ENCODE measurements around the gene SIPA1.
A peak's percentile ranks its signal among the peaks of the same experiment; 100 is the strongest.

SIPA1 gene

DNA sequence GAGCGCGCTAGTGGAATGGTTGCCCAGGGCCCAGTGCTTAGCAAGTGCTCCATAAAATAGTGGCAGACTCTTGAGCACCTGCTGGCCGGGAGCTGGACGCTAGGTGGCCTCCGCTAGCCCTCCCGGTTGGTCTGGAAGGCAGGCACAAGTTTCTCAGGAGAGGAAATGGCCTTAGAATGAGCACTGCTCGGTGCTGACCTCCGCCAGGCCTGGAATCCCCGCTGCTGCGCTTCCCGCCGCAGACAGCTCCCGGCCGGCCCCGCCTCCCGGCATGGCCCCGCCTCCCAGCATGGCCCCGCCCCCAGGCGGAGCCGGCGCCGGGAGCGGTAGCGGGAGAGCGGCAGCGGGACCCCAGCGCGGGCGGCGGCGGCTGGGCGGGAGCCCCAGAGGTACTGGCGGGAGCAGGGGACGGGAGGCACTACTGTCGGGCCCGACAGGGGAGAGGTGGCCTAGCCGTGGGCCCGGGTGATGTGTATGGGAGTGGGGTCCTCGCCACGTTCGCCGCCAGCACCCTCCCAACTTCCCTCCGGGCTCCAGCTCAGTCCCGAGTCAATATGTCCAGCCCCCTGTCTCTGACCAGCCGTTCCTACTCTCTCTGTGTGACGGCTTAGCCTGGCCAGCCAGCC is at the start of gene SIPA1:
TSS of gene SIPA1 (plus strand) at position 308 of the 626 bp plus-strand sequence. CDS start 2,821 bp downstream, outside the sequence.
- peak within 1 kb of the TSS; percentile 85 for H3K4me3 ChIP-seq (ENCODE audit: low read length)
- peaks cover 31% of the 10 kb centered on the region for H3K36me3 ChIP-seq (ENCODE audit: control insufficient read depth, insufficient read depth, low read length, severe bottlenecking)
- H3K9ac ChIP-seq (ENCODE audit: low read length), result peak within 1 kb of the TSS; percentile 79
- H3K27me3 ChIP-seq (replicated peaks; ENCODE audit: control insufficient read depth, insufficient read depth, low read length), result no peaks in the 10 kb centered on the region
- peaks cover 13% of the 10 kb centered on the region for H3K4me1 ChIP-seq (ENCODE audit: control insufficient read depth, insufficient read depth, low read length)
- no peaks in the 10 kb centered on the region for H3K9me3 ChIP-seq (ENCODE audit: control insufficient read depth, low read length)
- peak; percentile 90 for DNase-seq (ENCODE audit: low read depth)

DNA sequence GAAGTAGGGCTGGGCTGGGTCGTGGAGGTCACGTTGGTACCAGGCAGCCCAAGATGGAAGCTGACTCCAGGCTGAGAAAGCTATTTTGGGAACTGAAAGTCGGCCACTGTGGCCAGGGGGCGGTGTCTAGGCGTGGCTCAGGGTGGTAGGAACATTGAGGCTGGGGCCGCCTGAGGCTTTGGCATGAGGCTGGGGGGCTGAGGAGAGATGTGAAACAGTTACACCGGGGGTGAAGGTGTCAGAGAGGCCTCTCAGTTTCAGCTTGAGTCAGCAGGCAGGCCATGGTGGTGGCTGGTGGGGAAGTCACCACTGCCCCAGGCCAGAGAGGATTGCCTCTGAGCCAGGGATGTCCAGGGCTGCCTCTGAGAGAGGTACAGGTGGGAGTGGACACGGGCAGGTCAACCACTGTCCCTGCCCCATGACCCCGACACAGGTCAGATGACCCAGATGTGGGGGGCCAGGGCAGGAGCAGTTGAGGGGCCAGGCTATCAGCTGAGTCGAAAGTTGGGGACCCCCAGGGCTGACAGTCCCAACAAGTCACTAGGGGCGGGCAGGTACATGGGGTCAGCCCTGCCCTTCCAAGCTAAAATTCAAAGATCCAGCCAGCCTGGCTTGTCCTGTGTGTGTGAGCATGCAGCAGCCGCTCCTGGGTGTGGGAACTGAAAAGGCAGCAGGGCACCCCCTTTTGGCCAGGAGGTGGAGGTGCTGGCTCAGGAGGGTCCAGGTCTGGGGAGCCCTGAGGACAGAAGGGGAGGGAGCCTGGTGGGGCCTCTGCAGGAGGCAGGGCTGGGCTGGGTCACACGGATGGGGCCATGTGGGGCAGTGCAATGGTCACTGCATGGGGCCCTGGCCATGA is 49.5 kb upstream of the SIPA1 start:
- Histone ChIP-seq H3K4me1 (ENCODE audit: control insufficient read depth, insufficient read depth, low read length) (peaks cover 19% of the 10 kb centered on the region), H3K36me3 (ENCODE audit: control insufficient read depth, insufficient read depth, low read length, severe bottlenecking) (peaks cover 13% of the 10 kb centered on the region), H3K4me3 (ENCODE audit: low read length) (no peak overlapping the region), H3K27me3 (replicated peaks; ENCODE audit: control insufficient read depth, insufficient read depth, low read length) (no peaks in the 10 kb centered on the region), H3K9ac (ENCODE audit: low read length) (peak overlapping the region; percentile 75), H3K9me3 (ENCODE audit: control insufficient read depth, low read length) (no peaks in the 10 kb centered on the region)
- peak; percentile 46 for DNase-seq (ENCODE audit: low read depth)

DNA sequence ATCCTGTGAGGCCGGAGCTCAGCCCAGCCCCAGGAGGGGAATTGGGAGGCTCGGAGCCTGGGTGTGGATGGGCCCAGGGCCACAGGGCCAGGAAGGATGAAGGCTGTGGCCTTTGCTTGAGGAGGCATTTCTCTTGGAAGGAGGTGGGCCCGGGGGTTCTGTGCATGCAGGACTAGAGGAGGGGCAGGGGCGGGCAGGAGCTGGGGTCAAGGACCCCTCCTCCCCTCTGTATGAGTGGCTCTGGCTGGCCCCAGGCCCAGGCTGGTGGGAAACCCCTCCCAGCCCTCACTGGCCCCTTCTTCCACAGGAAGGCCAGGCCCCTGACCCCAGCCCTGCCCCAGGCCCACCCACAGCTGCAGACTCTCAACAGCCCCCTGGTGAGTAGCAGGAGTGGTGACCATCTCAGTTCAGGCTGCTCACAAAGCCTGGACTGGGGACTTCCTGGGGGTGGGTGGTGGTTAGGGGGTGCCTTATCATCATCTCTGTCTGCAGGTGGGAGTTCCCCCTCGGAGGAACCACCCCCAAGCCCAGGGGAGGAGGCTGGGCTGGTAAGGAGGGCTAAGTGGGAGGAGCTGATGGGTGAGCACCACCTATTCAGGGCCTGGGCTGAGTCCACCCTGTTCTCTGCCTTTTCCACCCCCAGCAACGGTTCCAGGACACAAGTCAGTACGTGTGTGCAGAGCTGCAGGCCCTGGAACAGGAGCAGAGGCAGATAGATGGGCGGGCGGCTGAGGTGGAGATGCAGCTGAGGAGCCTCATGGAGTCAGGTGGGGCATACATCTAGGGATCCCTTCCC is 48.3 kb upstream of the SIPA1 start:
- peaks cover 7% of the 10 kb centered on the region for H3K36me3 ChIP-seq (ENCODE audit: control insufficient read depth, insufficient read depth, low read length, severe bottlenecking)
- DNase-seq (ENCODE audit: low read depth), result no peak
- peaks cover 19% of the 10 kb centered on the region for H3K4me1 ChIP-seq (ENCODE audit: control insufficient read depth, insufficient read depth, low read length)
- H3K9me3 ChIP-seq (ENCODE audit: control insufficient read depth, low read length), result no peaks in the 10 kb centered on the region
- no peak overlapping the region for H3K4me3 ChIP-seq (ENCODE audit: low read length)
- no peak overlapping the region for H3K9ac ChIP-seq (ENCODE audit: low read length)
- H3K27me3 ChIP-seq (replicated peaks; ENCODE audit: control insufficient read depth, insufficient read depth, low read length), result no peaks in the 10 kb centered on the region

GRCh38 chr11:65590240-65590738 is 47.6 kb upstream of the SIPA1 start:
- peaks cover 24% of the 10 kb centered on the region for H3K4me1 ChIP-seq (ENCODE audit: control insufficient read depth, insufficient read depth, low read length)
- H3K9me3 ChIP-seq (ENCODE audit: control insufficient read depth, low read length), result no peaks in the 10 kb centered on the region
- no peak overlapping the region for H3K9ac ChIP-seq (ENCODE audit: low read length)
- no peak for DNase-seq (ENCODE audit: low read depth)
- H3K36me3 ChIP-seq (ENCODE audit: control insufficient read depth, insufficient read depth, low read length, severe bottlenecking), result peaks cover 7% of the 10 kb centered on the region
- no peak overlapping the region for H3K4me3 ChIP-seq (ENCODE audit: low read length)
- no peaks in the 10 kb centered on the region for H3K27me3 ChIP-seq (replicated peaks; ENCODE audit: control insufficient read depth, insufficient read depth, low read length)

GRCh38 chr11:65591939-65592857 is 45.7 kb upstream of the SIPA1 start:
- H3K4me3 ChIP-seq (ENCODE audit: low read length), result no peak overlapping the region
- H3K36me3 ChIP-seq (ENCODE audit: control insufficient read depth, insufficient read depth, low read length, severe bottlenecking), result peaks cover 7% of the 10 kb centered on the region
- H3K9me3 ChIP-seq (ENCODE audit: control insufficient read depth, low read length), result no peaks in the 10 kb centered on the region
- no peaks in the 10 kb centered on the region for H3K27me3 ChIP-seq (replicated peaks; ENCODE audit: control insufficient read depth, insufficient read depth, low read length)
- H3K4me1 ChIP-seq (ENCODE audit: control insufficient read depth, insufficient read depth, low read length), result peaks cover 28% of the 10 kb centered on the region
- no peak overlapping the region for H3K9ac ChIP-seq (ENCODE audit: low read length)
- peak; percentile 59 for DNase-seq (ENCODE audit: low read depth)

GRCh38 chr11:65592858-65593517 is 44.9 kb upstream of the SIPA1 start:
- no peaks in the 10 kb centered on the region for H3K9me3 ChIP-seq (ENCODE audit: control insufficient read depth, low read length)
- no peak overlapping the region for H3K4me3 ChIP-seq (ENCODE audit: low read length)
- DNase-seq (ENCODE audit: low read depth), result no peak
- no peak overlapping the region for H3K9ac ChIP-seq (ENCODE audit: low read length)
- H3K4me1 ChIP-seq (ENCODE audit: control insufficient read depth, insufficient read depth, low read length), result peaks cover 20% of the 10 kb centered on the region
- peaks cover 12% of the 10 kb centered on the region for H3K36me3 ChIP-seq (ENCODE audit: control insufficient read depth, insufficient read depth, low read length, severe bottlenecking)
- no peaks in the 10 kb centered on the region for H3K27me3 ChIP-seq (replicated peaks; ENCODE audit: control insufficient read depth, insufficient read depth, low read length)

- H3K9ac ChIP-seq (ENCODE audit: low read length), result no peak overlapping the region
- no peak overlapping the region for H3K4me3 ChIP-seq (ENCODE audit: low read length)
- H3K4me1 ChIP-seq (ENCODE audit: control insufficient read depth, insufficient read depth, low read length), result peaks cover 13% of the 10 kb centered on the region
- no peaks in the 10 kb centered on the region for H3K27me3 ChIP-seq (replicated peaks; ENCODE audit: control insufficient read depth, insufficient read depth, low read length)
- H3K36me3 ChIP-seq (ENCODE audit: control insufficient read depth, insufficient read depth, low read length, severe bottlenecking), result peaks cover 20% of the 10 kb centered on the region
- no peaks in the 10 kb centered on the region for H3K9me3 ChIP-seq (ENCODE audit: control insufficient read depth, low read length)
- peak; percentile 52 for DNase-seq (ENCODE audit: low read depth)
These were observed 44.1 kb upstream of the SIPA1 start for GRCh38 chr11:65593518-65594414.

- peaks cover 13% of the 10 kb centered on the region for H3K4me1 ChIP-seq (ENCODE audit: control insufficient read depth, insufficient read depth, low read length)
- no peak for DNase-seq (ENCODE audit: low read depth)
These were observed 42.8 kb upstream of the SIPA1 start for GRCh38 chr11:65595131-65595530.

GRCh38 chr11:65595543-65596281 is 42.2 kb upstream of the SIPA1 start, which contains the start of gene KCNK7:
TSS of gene KCNK7 (minus strand) at chr11:65595800. CDS start at chr11:65595772, 28 bp downstream.
- Histone ChIP-seq H3K36me3 (ENCODE audit: control insufficient read depth, insufficient read depth, low read length, severe bottlenecking) (peaks cover 18% of the 10 kb centered on the region), H3K27me3 (replicated peaks; ENCODE audit: control insufficient read depth, insufficient read depth, low read length) (no peaks in the 10 kb centered on the region), H3K4me3 (ENCODE audit: low read length) (no peak within 1 kb of the TSS), H3K9me3 (ENCODE audit: control insufficient read depth, low read length) (no peaks in the 10 kb centered on the region), H3K9ac (ENCODE audit: low read length) (peak within 1 kb of the TSS; percentile 46), H3K4me1 (ENCODE audit: control insufficient read depth, insufficient read depth, low read length) (peaks cover 13% of the 10 kb centered on the region)
- no peak for DNase-seq (ENCODE audit: low read depth)

More at GRCh38 chr11:65595131-65595530, 42.8 kb upstream of the SIPA1 start:
- Histone ChIP-seq H3K9ac (ENCODE audit: low read length) (peak overlapping the region; percentile 46), H3K36me3 (ENCODE audit: control insufficient read depth, insufficient read depth, low read length, severe bottlenecking) (peaks cover 20% of the 10 kb centered on the region), H3K27me3 (replicated peaks; ENCODE audit: control insufficient read depth, insufficient read depth, low read length) (no peaks in the 10 kb centered on the region), H3K4me3 (ENCODE audit: low read length) (no peak overlapping the region), H3K9me3 (ENCODE audit: control insufficient read depth, low read length) (no peaks in the 10 kb centered on the region)

Measured in adipocyte (in vitro differentiated cells).